HEK293 (cell line): ENCODE measurements around the gene PPIA.
A peak's percentile ranks its signal among the peaks of the same experiment; 100 is the strongest.

Experiments
- CTCF ChIA-PET: fragments of 350-600 bp; formaldehyde crosslinking; extraction: SDS; loops from one replicate; lab custom pipeline; 2021; ENCODE audit warnings: antibody characterized with exemption; lab: Yijun Ruan, JAX
- POLR2A ChIA-PET: fragments of 300-600 bp; formaldehyde crosslinking; extraction: SDS; loops from one replicate; lab custom pipeline; 2020; ENCODE audit warnings: antibody characterized with exemption, inconsistent platforms; lab: Yijun Ruan, JAX
- H3K27ac ChIP-seq: fragments of 200-500 bp; sonication (Bioruptor generic); 2 replicates; pipeline ENCODE4 v1.5.1; 2014; ENCODE audit warnings: low read depth, low read length, control low read depth, inconsistent platforms; ENCODE audit errors: extremely low read depth
- H3K36me3 ChIP-seq, 2 experiments: fragments of 200-500 bp in 1 of 2; sonication (Bioruptor generic) in 1 of 2; 1 replicate in 1 of 2; 2 replicates in 1 of 2; pipeline ENCODE4 v1.5.1; 2014 to 2017; ENCODE audit warnings: inconsistent platforms in 2 of 2, low read length in 2 of 2; ENCODE audit not compliant: control insufficient read depth in 2 of 2, insufficient read depth in 1 of 2
- H3K4me1 ChIP-seq: fragments of 200-500 bp; sonication (Bioruptor generic); 2 replicates; pipeline ENCODE4 v1.5.1; 2014; ENCODE audit warnings: mild to moderate bottlenecking, low read length, inconsistent platforms; ENCODE audit not compliant: control insufficient read depth, insufficient read depth
- H3K4me3 ChIP-seq: 2 replicates; pipeline ENCODE4 v1.5.1; 2011; ENCODE audit warnings: low read depth, mild to moderate bottlenecking, control low read depth, low read length, moderate library complexity
- H3K9me3 ChIP-seq: fragments of 200-500 bp; sonication (Bioruptor generic); 2 replicates; pipeline ENCODE4 v1.5.1; 2014; ENCODE audit warnings: low read depth, low read length, inconsistent platforms; ENCODE audit not compliant: control insufficient read depth, insufficient read depth
- AEBP2 ChIP-seq: fragments of 450-650 bp; formaldehyde crosslinking; IDR thresholded peaks from 2 replicates; pipeline ENCODE4 v1.5.1; 2016; ENCODE audit warnings: missing biosample characterization, missing genetic modification characterization, borderline replicate concordance
- BCL11B ChIP-seq: fragments of 450-650 bp; formaldehyde crosslinking; IDR thresholded peaks from 2 replicates; pipeline ENCODE4 v1.5.1; 2016; ENCODE audit warnings: low read depth, missing biosample characterization, missing genetic modification characterization
- EGR2 ChIP-seq: fragments of 450-650 bp; formaldehyde crosslinking; IDR thresholded peaks from 2 replicates; pipeline ENCODE4 v1.5.1; 2016; ENCODE audit warnings: low read depth, missing biosample characterization, missing genetic modification characterization
- GFI1B ChIP-seq: fragments of 450-650 bp; formaldehyde crosslinking; IDR thresholded peaks from 2 replicates; pipeline ENCODE4 v1.5.1; 2016; ENCODE audit warnings: missing biosample characterization, missing genetic modification characterization
- KLF9 ChIP-seq: fragments of 450-650 bp; formaldehyde crosslinking; IDR thresholded peaks from 2 replicates; pipeline ENCODE4 v1.5.1; 2016; ENCODE audit warnings: missing biosample characterization, missing genetic modification characterization, low read depth
- MZF1 ChIP-seq: fragments of 450-650 bp; formaldehyde crosslinking; IDR thresholded peaks from 2 replicates; pipeline ENCODE4 v1.5.1; 2017; ENCODE audit warnings: missing biosample characterization, missing genetic modification characterization, borderline replicate concordance
- SP2 ChIP-seq: fragments of 450-650 bp; formaldehyde crosslinking; IDR thresholded peaks from 2 replicates; pipeline ENCODE4 v1.5.1; 2016; ENCODE audit warnings: missing biosample characterization, missing genetic modification characterization
- WT1 ChIP-seq: fragments of 450-650 bp; formaldehyde crosslinking; IDR thresholded peaks from 2 replicates; pipeline ENCODE4 v1.5.1; 2016; ENCODE audit warnings: missing biosample characterization, missing genetic modification characterization
- ZBTB17 ChIP-seq: fragments of 450-650 bp; formaldehyde crosslinking; IDR thresholded peaks from 2 replicates; pipeline ENCODE4 v1.5.1; 2016; ENCODE audit warnings: missing biosample characterization, missing genetic modification characterization
- ZBTB48 ChIP-seq: fragments of 450-650 bp; formaldehyde crosslinking; IDR thresholded peaks from 2 replicates; pipeline ENCODE4 v1.5.1; 2016; ENCODE audit warnings: missing biosample characterization, missing genetic modification characterization
- ZBTB49 ChIP-seq: fragments of 450-650 bp; formaldehyde crosslinking; IDR thresholded peaks from 2 replicates; pipeline ENCODE4 v1.5.1; 2016; ENCODE audit warnings: missing biosample characterization, missing genetic modification characterization, low read depth
- ZEB2 ChIP-seq: fragments of 450-650 bp; formaldehyde crosslinking; IDR thresholded peaks from 2 replicates; pipeline ENCODE4 v1.5.1; 2016; ENCODE audit warnings: missing biosample characterization, missing genetic modification characterization
- ZNF114 ChIP-seq: fragments of 450-650 bp; formaldehyde crosslinking; IDR thresholded peaks from 2 replicates; pipeline ENCODE4 v1.5.0; 2017; ENCODE audit warnings: missing biosample characterization, missing genetic modification characterization
- ZNF140 ChIP-seq: fragments of 450-650 bp; formaldehyde crosslinking; IDR thresholded peaks from 2 replicates; pipeline ENCODE4 v1.5.1; 2016; ENCODE audit warnings: missing biosample characterization, missing genetic modification characterization
- ZNF211 ChIP-seq: fragments of 450-650 bp; formaldehyde crosslinking; IDR thresholded peaks from 2 replicates; pipeline ENCODE4 v1.5.1; 2016; ENCODE audit warnings: low read depth, missing biosample characterization, missing genetic modification characterization
- ZNF214 ChIP-seq: fragments of 450-650 bp; formaldehyde crosslinking; IDR thresholded peaks from 2 replicates; pipeline ENCODE4 v1.5.1; 2017; ENCODE audit warnings: missing biosample characterization, mild to moderate bottlenecking, missing genetic modification characterization, borderline replicate concordance
- ZNF23 ChIP-seq: fragments of 450-650 bp; formaldehyde crosslinking; IDR thresholded peaks from 2 replicates; pipeline ENCODE4 v1.5.1; 2016; ENCODE audit warnings: missing biosample characterization, missing genetic modification characterization, borderline replicate concordance
- ZNF362 ChIP-seq: fragments of 450-650 bp; formaldehyde crosslinking; IDR thresholded peaks from 2 replicates; pipeline ENCODE4 v1.5.1; 2016; ENCODE audit warnings: missing biosample characterization, missing genetic modification characterization
- ZNF37A ChIP-seq: fragments of 450-650 bp; IDR thresholded peaks from 2 replicates; pipeline ENCODE4 v1.5.1; 2018; ENCODE audit warnings: missing biosample characterization, missing genetic modification characterization
- ZNF433 ChIP-seq: fragments of 450-650 bp; formaldehyde crosslinking; IDR thresholded peaks from 2 replicates; pipeline ENCODE4 v1.5.1; 2016; ENCODE audit warnings: missing biosample characterization, missing genetic modification characterization, low read depth
- ZNF473 ChIP-seq: fragments of 450-650 bp; formaldehyde crosslinking; IDR thresholded peaks from 2 replicates; pipeline ENCODE4 v1.5.1; 2017; ENCODE audit warnings: missing biosample characterization, missing genetic modification characterization
- ZNF501 ChIP-seq: fragments of 450-650 bp; formaldehyde crosslinking; IDR thresholded peaks from 2 replicates; pipeline ENCODE4 v1.5.1; 2016; ENCODE audit warnings: missing biosample characterization, missing genetic modification characterization
- ZNF561 ChIP-seq: fragments of 450-650 bp; IDR thresholded peaks from 2 replicates; pipeline ENCODE4 v1.5.1; 2018; ENCODE audit warnings: missing biosample characterization, missing genetic modification characterization, borderline replicate concordance
- ZNF623 ChIP-seq: fragments of 450-650 bp; formaldehyde crosslinking; IDR thresholded peaks from 2 replicates; pipeline ENCODE4 v1.5.1; 2016; ENCODE audit warnings: missing biosample characterization, missing genetic modification characterization
- ZNF624 ChIP-seq: fragments of 450-650 bp; formaldehyde crosslinking; IDR thresholded peaks from 2 replicates; pipeline ENCODE4 v1.5.1; 2017; ENCODE audit warnings: missing biosample characterization, missing genetic modification characterization
- ZNF660 ChIP-seq: fragments of 450-650 bp; IDR thresholded peaks from 2 replicates; pipeline ENCODE4 v1.5.1; 2018; ENCODE audit warnings: missing biosample characterization, mild to moderate bottlenecking, missing genetic modification characterization
- ZNF837 ChIP-seq: fragments of 450-650 bp; formaldehyde crosslinking; IDR thresholded peaks from 2 replicates; pipeline ENCODE4 v1.5.1; 2016; ENCODE audit warnings: missing biosample characterization, missing genetic modification characterization
- ZNF843 ChIP-seq: fragments of 450-650 bp; formaldehyde crosslinking; IDR thresholded peaks from 2 replicates; pipeline ENCODE4 v1.5.1; 2016; ENCODE audit warnings: missing biosample characterization, missing genetic modification characterization
- ZSCAN16 ChIP-seq: fragments of 450-650 bp; formaldehyde crosslinking; IDR thresholded peaks from 2 replicates; pipeline ENCODE4 v1.5.1; 2016; ENCODE audit warnings: missing biosample characterization, missing genetic modification characterization
- TF ChIP-seq, protein P1 (sequence below): fragments of 450-650 bp; formaldehyde crosslinking; IDR thresholded peaks from 2 replicates; pipeline ENCODE4 v1.5.1; 2016; ENCODE audit warnings: missing biosample characterization, missing genetic modification characterization

Gene PPIA

GRCh38 chr7:44847509-44847919 lies 51.0 kb downstream of the PPIA start (continued):
- TF ChIP-seq ZNF214 (tag by site-specific recombination) (no peak), ZNF501 (tag by site-specific recombination) (peak; percentile 75; the same call in 1 of the 2 replicates), ZSCAN16 (tag by site-specific recombination) (peak; percentile 57; the same call in 1 of the 2 replicates), ZEB2 (peak; percentile 91), KLF9 (tag by site-specific recombination) (no peak), ZBTB48 (tag by site-specific recombination) (peak; percentile 48), ZNF37A (tag by site-specific recombination) (0 out of 2 replicates have a peak, but pooled peaks have one; percentile 46), ZNF837 (no peak), ZNF140 (tag by site-specific recombination) (no peak), ZBTB49 (tag by site-specific recombination) (no peak), ZBTB17 (tag by site-specific recombination) (peak; percentile 75), ZNF362 (no peak), ZNF660 (tag by site-specific recombination) (peak; percentile 89), ZNF561 (tag by site-specific recombination) (peak; percentile 87), ZNF433 (tag by site-specific recombination) (no peak), EGR2 (tag by site-specific recombination) (no peak)
- TF ChIP-seq, protein P1, sequence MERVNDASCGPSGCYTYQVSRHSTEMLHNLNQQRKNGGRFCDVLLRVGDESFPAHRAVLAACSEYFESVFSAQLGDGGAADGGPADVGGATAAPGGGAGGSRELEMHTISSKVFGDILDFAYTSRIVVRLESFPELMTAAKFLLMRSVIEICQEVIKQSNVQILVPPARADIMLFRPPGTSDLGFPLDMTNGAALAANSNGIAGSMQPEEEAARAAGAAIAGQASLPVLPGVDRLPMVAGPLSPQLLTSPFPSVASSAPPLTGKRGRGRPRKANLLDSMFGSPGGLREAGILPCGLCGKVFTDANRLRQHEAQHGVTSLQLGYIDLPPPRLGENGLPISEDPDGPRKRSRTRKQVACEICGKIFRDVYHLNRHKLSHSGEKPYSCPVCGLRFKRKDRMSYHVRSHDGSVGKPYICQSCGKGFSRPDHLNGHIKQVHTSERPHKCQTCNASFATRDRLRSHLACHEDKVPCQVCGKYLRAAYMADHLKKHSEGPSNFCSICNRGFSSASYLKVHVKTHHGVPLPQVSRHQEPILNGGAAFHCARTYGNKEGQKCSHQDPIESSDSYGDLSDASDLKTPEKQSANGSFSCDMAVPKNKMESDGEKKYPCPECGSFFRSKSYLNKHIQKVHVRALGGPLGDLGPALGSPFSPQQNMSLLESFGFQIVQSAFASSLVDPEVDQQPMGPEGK (tag by site-specific recombination), result peak; percentile 82

DNA sequence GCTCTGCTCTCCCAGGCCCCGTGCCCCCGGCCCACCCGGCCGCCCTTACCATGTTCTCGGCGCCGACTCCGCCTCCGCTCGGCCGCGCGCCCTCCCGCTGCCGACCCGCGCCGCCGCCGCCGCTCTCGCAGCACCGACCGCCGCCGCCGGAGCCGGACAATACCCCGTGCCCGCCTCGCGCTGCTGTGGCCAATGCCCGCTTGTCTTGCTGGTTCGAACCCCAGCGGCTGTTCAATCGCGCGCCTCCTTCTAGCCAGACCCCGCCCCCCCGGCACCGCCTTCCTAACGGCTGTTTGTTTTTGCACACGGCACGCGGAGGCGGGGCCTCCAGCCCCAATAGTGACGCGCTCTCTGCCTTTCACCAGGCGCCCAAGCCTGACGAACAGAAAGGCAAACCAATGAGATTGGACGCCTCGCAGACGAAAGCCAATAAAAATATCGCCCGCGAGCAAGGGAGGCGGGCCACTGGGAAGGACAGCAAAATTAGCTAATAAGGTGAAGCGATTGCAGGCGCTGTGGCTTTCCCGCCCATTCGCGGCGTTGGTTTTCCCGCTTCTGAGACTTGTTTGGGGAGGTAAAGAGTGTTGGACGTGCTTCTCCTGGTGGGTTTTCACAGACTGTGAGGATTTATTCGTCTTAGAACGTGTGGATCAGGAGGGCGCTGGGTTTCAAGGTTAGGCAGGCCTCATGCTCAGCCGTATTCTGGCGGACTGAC lies 51.6 kb downstream of the PPIA start, which contains the start of gene H2AZ2:
Gene H2AZ2 (minus strand): TSS at position 168 of the 715 bp plus-strand sequence. CDS start 116 bp downstream, at position 52.
- CTCF ChIA-PET, result interaction anchor here (0.6 to 3.1 kb wide), 10 partner anchors 16 to 283 kb away, joined by 3 to 9 read pairs (median 4); no protein-coding TSS in a partner anchor
- TF ChIP-seq SP2 (tag by site-specific recombination), result peak; percentile 98
- no peak for TF ChIP-seq MZF1 (tag by site-specific recombination)
- TF ChIP-seq ZNF660 (tag by site-specific recombination), result peak; percentile 61
- TF ChIP-seq ZNF473 (tag by site-specific recombination), result no peak
- TF ChIP-seq ZNF624 (tag by site-specific recombination), result no peak
- TF ChIP-seq ZNF211, result no peak
- no peak for TF ChIP-seq AEBP2 (tag by site-specific recombination)
- TF ChIP-seq BCL11B (tag by site-specific recombination), result no peak
- TF ChIP-seq ZBTB48 (tag by site-specific recombination), result no peak
- no peak for TF ChIP-seq ZNF623 (tag by site-specific recombination)
- no peak for TF ChIP-seq GFI1B
- TF ChIP-seq ZNF114 (tag by site-specific recombination), result no peak
- TF ChIP-seq ZNF23 (tag by site-specific recombination), result no peak
- 0 out of 2 replicates have a peak, but pooled peaks have one; percentile 51 for TF ChIP-seq WT1 (tag by site-specific recombination)
- peak; percentile 68 for TF ChIP-seq ZNF843 (tag by site-specific recombination)

More for the DNA sequence above, 51.6 kb downstream of the PPIA start, which contains the start of gene H2AZ2:
- Histone ChIP-seq H3K4me1 (peaks cover 12% of the 10 kb centered on the region), H3K4me3 (peak within 1 kb of the TSS; percentile 84), H3K9me3 (no peaks in the 10 kb centered on the region), H3K36me3 (peaks cover 0 to 2% of the 10 kb centered on the region in 2 experiments; a peak in 1 of 3 replicates), H3K27ac (peak within 1 kb of the TSS; percentile 95)
- POLR2A ChIA-PET, result interaction anchor here (0.7 to 3.5 kb wide), 27 partner anchors 9 to 288 kb away, joined by 3 to 33 read pairs (median 5); partner anchors contain the start of genes DDX56, OGDH, PPIA and PURB
